ENCODE measurements around the gene SERINC5.

SERINC5 gene

GRCh38 chr5:80231243-80231642, 24.6 kb downstream of the SERINC5 start:
- TF ChIP-seq CTCF (IDR thresholded peaks at IDR 0.05; ENCODE audit: low read depth, low read length, missing control alignments) = no peak
- in situ Hi-C loops (cut with HindIII; ENCODE audit: low sequenced_read_pairs) = no loop called here
- no peak overlapping the region for H3K4me3 ChIP-seq (ENCODE audit: low read depth, low read length)
- DNase-seq (ENCODE audit: low read depth) = peak; percentile 85

- no peak for DNase-seq (ENCODE audit: low read depth)
- H3K4me3 ChIP-seq (ENCODE audit: low read depth, low read length) = no peak overlapping the region
- in situ Hi-C loops (cut with HindIII; ENCODE audit: low sequenced_read_pairs) = no loop called here
- no peak for TF ChIP-seq CTCF (IDR thresholded peaks at IDR 0.05; ENCODE audit: low read depth, low read length, missing control alignments)
Observed at GRCh38 chr5:80230269-80230992, 25.4 kb downstream of the SERINC5 start.

GRCh38 chr5:80229902-80230255, 26.0 kb downstream of the SERINC5 start:
- in situ Hi-C loops (cut with HindIII; ENCODE audit: low sequenced_read_pairs) = no loop called here
- no peak overlapping the region for H3K4me3 ChIP-seq (ENCODE audit: low read depth, low read length)
- DNase-seq (ENCODE audit: low read depth) = no peak
- no peak for TF ChIP-seq CTCF (IDR thresholded peaks at IDR 0.05; ENCODE audit: low read depth, low read length, missing control alignments)

- in situ Hi-C loops (cut with HindIII; ENCODE audit: low sequenced_read_pairs) = no loop called here
- DNase-seq (ENCODE audit: low read depth) = no peak
- no peak for TF ChIP-seq CTCF (IDR thresholded peaks at IDR 0.05; ENCODE audit: low read depth, low read length, missing control alignments)
Observed at GRCh38 chr5:80227979-80228596, 27.8 kb downstream of the SERINC5 start.

GRCh38 chr5:80225934-80226326, 29.9 kb downstream of the SERINC5 start:
- in situ Hi-C loops (cut with HindIII; ENCODE audit: low sequenced_read_pairs) = no loop called here
- TF ChIP-seq CTCF (IDR thresholded peaks at IDR 0.05; ENCODE audit: low read depth, low read length, missing control alignments) = no peak

More at GRCh38 chr5:80227979-80228596, 27.8 kb downstream of the SERINC5 start:
- H3K4me3 ChIP-seq (ENCODE audit: low read depth, low read length) = no peak overlapping the region

GRCh38 chr5:80225189-80225933, 30.5 kb downstream of the SERINC5 start:
- no peak for TF ChIP-seq CTCF (IDR thresholded peaks at IDR 0.05; ENCODE audit: low read depth, low read length, missing control alignments)
- DNase-seq (ENCODE audit: low read depth) = no peak
- H3K4me3 ChIP-seq (ENCODE audit: low read depth, low read length) = no peak overlapping the region
- in situ Hi-C loops (cut with HindIII; ENCODE audit: low sequenced_read_pairs) = no loop called here

More at GRCh38 chr5:80225934-80226326, 29.9 kb downstream of the SERINC5 start:
- no peak overlapping the region for H3K4me3 ChIP-seq (ENCODE audit: low read depth, low read length)
- DNase-seq (ENCODE audit: low read depth) = no peak

All from astrocyte of the cerebellum (primary cell).